B cell (primary cell): Measurements from ENCODE around the gene CACYBP. TPM values are rescaled to one million over a fixed set of nuclear protein-coding genes. Genes with fewer than 3 reads are reported as not detected.

Experiments used
- ATAC-seq: fragments of 200-7000 bp; cut with Tn5 transposase; one replicate; pipeline ENCODE4 v1.10.0; 2021; ENCODE audit warnings: low read depth, mild to moderate bottlenecking, moderate number of reproducible peaks, moderate library complexity
- CTCF ChIA-PET: fragments of 350-600 bp; sonication (Branson Sonifier 250); formaldehyde crosslinking; loops from one replicate; lab custom pipeline; 2021; ENCODE audit warnings: antibody characterized with exemption, inconsistent platforms; lab: Charles Lee
- POLR2A ChIA-PET: fragments of 350-600 bp; sonication (Branson Sonifier 250); formaldehyde crosslinking; loops from one replicate; lab custom pipeline; 2021; ENCODE audit warnings: antibody characterized with exemption; lab: Charles Lee
- DNase-seq: peaks from one replicate; pipeline ENCODE4 v3.0.0; 2013
- H2AFZ ChIP-seq: 2 replicates; pipeline ENCODE4 v1.6.1; 2012; ENCODE audit warnings: mild to moderate bottlenecking, low read depth, low read length; ENCODE audit not compliant: insufficient read depth, poor library complexity, severe bottlenecking
- H3K27ac ChIP-seq, 2 donors: 1 replicate in 1 of 2; 2 replicates in 1 of 2; pipeline ENCODE4 v1.5.1; 2012 to 2013; ENCODE audit warnings: low read length in 2 of 2, mild to moderate bottlenecking in 2 of 2, moderate library complexity in 1 of 2
- H3K27me3 ChIP-seq, 4 experiments: fragments of 200-600 bp in 1 of 4; sonication (generic) in 1 of 4; replicated peaks in 1 of 4; 1 replicate in 2 of 4; 2 replicates in 2 of 4; pipeline versions ENCODE4 v1.6.1 to v1.7.0; 2013 to 2016; ENCODE audit warnings: low read length in 3 of 4, mild to moderate bottlenecking in 2 of 4, mixed read lengths in 1 of 4, moderate library complexity in 1 of 4; ENCODE audit not compliant: insufficient read depth in 4 of 4, control insufficient read depth in 3 of 4; ENCODE audit errors: control extremely low read depth in 1 of 4
- H3K36me3 ChIP-seq, 2 experiments: replicated peaks in 1 of 2; 1 replicate in 1 of 2; 2 replicates in 1 of 2; pipeline versions ENCODE4 v1.6.1 to v1.7.1; 2013; ENCODE audit warnings: low read length in 1 of 2; ENCODE audit not compliant: insufficient read depth in 2 of 2, control insufficient read depth in 1 of 2; ENCODE audit errors: control extremely low read depth in 1 of 2, extremely low read depth in 1 of 2
- H3K4me1 ChIP-seq, 2 donors: fragments of 200-600 bp in 1 of 2; sonication (generic) in 1 of 2; 1 replicate in 1 of 2; 2 replicates in 1 of 2; pipeline versions ENCODE4 v1.5.1 to v1.6.1; 2013 to 2017; ENCODE audit warnings: low read length in 2 of 2; ENCODE audit not compliant: control insufficient read depth in 2 of 2, insufficient read depth in 2 of 2
- H3K4me2 ChIP-seq: replicated peaks from 2 replicates; pipeline ENCODE3; 2012; ENCODE audit warnings: mild to moderate bottlenecking, low read depth, low read length; ENCODE audit not compliant: poor library complexity, severe bottlenecking
- H3K4me3 ChIP-seq, 5 experiments: fragments of 200-600 bp in 1 of 5; sonication (generic) in 1 of 5; 1 replicate in 3 of 5; 2 replicates in 2 of 5; pipeline versions ENCODE4 v1.5.1 to v1.7.0; 2011 to 2016; ENCODE audit warnings: low read length in 4 of 5, mild to moderate bottlenecking in 4 of 5, low read depth in 2 of 5, control low read depth in 1 of 5, moderate library complexity in 1 of 5; ENCODE audit not compliant: insufficient read depth in 1 of 5; ENCODE audit errors: control extremely low read depth in 1 of 5, extremely low read depth in 1 of 5
- H3K79me2 ChIP-seq: fragments of 200-600 bp; sonication (generic); one replicate; pipeline ENCODE4 v1.6.0; 2016; ENCODE audit warnings: low read length; ENCODE audit not compliant: control insufficient read depth, insufficient read depth
- H3K9ac ChIP-seq: fragments of 200-600 bp; sonication (generic); 2 replicates; pipeline ENCODE4 v1.6.1; 2017; ENCODE audit warnings: mild to moderate bottlenecking, low read length, moderate library complexity
- H3K9me3 ChIP-seq, 3 donors: one replicate each; pipeline versions ENCODE4 v1.6.1 to v1.7.1; 2013; ENCODE audit warnings: low read length in 2 of 3; ENCODE audit not compliant: control insufficient read depth in 2 of 3, insufficient read depth in 1 of 3; ENCODE audit errors: control extremely low read depth in 1 of 3
- H4K20me1 ChIP-seq: 2 replicates; pipeline ENCODE4 v1.6.0; 2012; ENCODE audit warnings: mild to moderate bottlenecking, low read length; ENCODE audit not compliant: insufficient read depth, control insufficient read depth, poor library complexity, severe bottlenecking
- H3K27ac Mint-ChIP-seq: one replicate; pipeline ENCODE4 v1.8.0; 2021; ENCODE audit warnings: mixed read lengths
- H3K27me3 Mint-ChIP-seq: one replicate; pipeline ENCODE4 v1.8.0; 2021; ENCODE audit warnings: mixed read lengths
- H3K4me1 Mint-ChIP-seq: one replicate; pipeline ENCODE4 v1.8.0; 2021; ENCODE audit warnings: mixed read lengths
- H3K4me3 Mint-ChIP-seq: one replicate; pipeline ENCODE4 v1.8.0; 2021; ENCODE audit warnings: mixed read lengths
- H3K9me3 Mint-ChIP-seq: one replicate; pipeline ENCODE4 v1.8.0; 2022; ENCODE audit warnings: mixed read lengths; ENCODE audit not compliant: insufficient read depth
- CTCF ChIP-seq: fragments of 200-600 bp; IDR thresholded peaks from one replicate; pipeline ENCODE4 v1.8.0; 2022; ENCODE audit warnings: antibody characterized with exemption, mild to moderate bottlenecking
- EZH2 ChIP-seq: IDR thresholded peaks from 2 replicates; pipeline ENCODE4 v1.6.1; 2012; ENCODE audit warnings: borderline replicate concordance, low read depth, mild to moderate bottlenecking, moderate library complexity, low read length; ENCODE audit not compliant: insufficient read depth, poor library complexity, severe bottlenecking
- WGBS: methylation state at CpG from one replicate; pipeline ENCODE4 v1.1.5; 2013; ENCODE audit warnings: missing lambda C conversion rate; ENCODE audit not compliant: insufficient coverage; 5-methylcytosine and 5-hydroxymethylcytosine counted together
- intact Hi-C: fragments of 100-400 bp; cut with micrococcal nuclease; formaldehyde crosslinking; loops from one replicate; pipeline ENCODE4 v1.10.0; 2022
- polyA plus RNA-seq: library from polyadenylated mRNA; depleted of rRNA; stranded (reverse); fragments of >200 nt; gene quantifications from 2 replicates; pipeline ENCODE4 v1.2.3, GENCODE V29; 2012
- total RNA-seq, 2 donors: library from RNA; stranded (reverse); fragments of 120-200 nt in 1 of 2; gene quantifications; 1 replicate in 1 of 2; 2 replicates in 1 of 2; pipeline versions ENCODE4 v1.2.3 to v1.2.4, GENCODE V29; 2013 to 2022

Gene CACYBP
- total and polyA plus RNA-seq, 2 donors (not counting 1 experiment from before 2014, with no cell fraction given): 16.2 to 71.1 TPM

- H3K4me2 ChIP-seq: no peak overlapping the region
- H3K9me3 Mint-ChIP-seq: no peaks in the 10 kb centered on the region
- TF ChIP-seq CTCF: no peak
- no peak for TF ChIP-seq EZH2
- H3K9me3 ChIP-seq: no peaks in the 10 kb centered on the region
- ATAC-seq: no peak
- H3K27me3 ChIP-seq: no peaks in the 10 kb centered on the region
- WGBS: 86% methylated on average over 1 of the region's 3 CpGs
- H2AFZ ChIP-seq: no peak overlapping the region
- peaks cover 23% of the 10 kb centered on the region for H3K27me3 Mint-ChIP-seq
- no peaks in the 10 kb centered on the region for H3K79me2 ChIP-seq
- POLR2A ChIA-PET: no interaction called here
- no peaks in the 10 kb centered on the region for H3K4me1 Mint-ChIP-seq
- CTCF ChIA-PET: no interaction called here
- no peak overlapping the region for H3K27ac Mint-ChIP-seq
- no peaks in the 10 kb centered on the region for H3K36me3 ChIP-seq
- no peaks in the 10 kb centered on the region for H4K20me1 ChIP-seq
- H3K4me3 Mint-ChIP-seq: no peak overlapping the region
- H3K9ac ChIP-seq: no peak overlapping the region
- intact Hi-C loops: no loop called here
- DNase-seq: no peak
- no peak overlapping the region for H3K27ac ChIP-seq
- H3K4me1 ChIP-seq: no peaks in the 10 kb centered on the region
- no peak overlapping the region for H3K4me3 ChIP-seq
These were observed 36.7 kb downstream of the CACYBP start for GRCh38 chr1:175036476-175036875.

- POLR2A ChIA-PET: no interaction called here
- no peak overlapping the region for H3K4me2 ChIP-seq
These were observed 37.7 kb downstream of the CACYBP start for GRCh38 chr1:175037416-175037815.

More at GRCh38 chr1:175037416-175037815, 37.7 kb downstream of the CACYBP start:
- Histone ChIP-seq H3K9ac (no peak overlapping the region), H3K9me3 (no peaks in the 10 kb centered on the region), H3K4me1 (no peaks in the 10 kb centered on the region), H3K27ac (no peak overlapping the region), H3K36me3 (no peaks in the 10 kb centered on the region), H2AFZ (no peak overlapping the region), H3K79me2 (no peaks in the 10 kb centered on the region), H3K27me3 (no peaks in the 10 kb centered on the region), H3K4me3 (no peak overlapping the region), H4K20me1 (no peaks in the 10 kb centered on the region)
- CTCF ChIA-PET: interaction anchor here (1.4 kb wide), 1 partner anchor 87 kb away, joined by 3 read pairs; no protein-coding TSS in a partner anchor
- no peaks in the 10 kb centered on the region for H3K9me3 Mint-ChIP-seq
- H3K27ac Mint-ChIP-seq: no peak overlapping the region
- DNase-seq: no peak
- H3K4me1 Mint-ChIP-seq: no peaks in the 10 kb centered on the region
- H3K4me3 Mint-ChIP-seq: no peak overlapping the region
- H3K27me3 Mint-ChIP-seq: peaks cover 23% of the 10 kb centered on the region
- no peak for ATAC-seq
- no peak for TF ChIP-seq EZH2
- no peak for TF ChIP-seq CTCF
- WGBS: no CpG with 5 or more reads among the region's 7 CpGs
- intact Hi-C loops: no loop called here
